Measurements from ENCODE around the gene LRRC27. TPM values are rescaled to one million over a fixed set of nuclear protein-coding genes. Genes with fewer than 3 reads are reported as not detected.

The LRRC27 gene
- total RNA-seq, 2 experiments from 2014 or later: 13.0 to 17.3 TPM

DNA sequence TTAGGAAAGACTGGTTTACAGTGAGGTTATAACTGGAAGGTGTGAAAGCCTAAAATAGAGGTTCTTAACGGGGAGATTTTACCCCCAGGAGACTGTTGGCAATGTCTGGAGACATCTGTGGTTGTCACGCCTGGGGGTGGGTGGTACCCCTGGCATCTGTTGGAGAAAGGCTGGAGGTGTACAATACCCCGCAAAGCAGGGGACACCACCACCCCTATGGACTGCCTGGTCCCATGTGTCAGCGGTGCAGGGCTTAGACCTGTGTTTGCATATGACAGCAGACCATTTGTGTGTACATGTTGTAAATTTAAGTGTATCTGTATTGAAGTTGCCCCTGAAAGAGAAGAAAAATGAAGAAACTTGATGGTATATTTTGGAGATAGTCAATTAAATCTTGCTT lies 9.8 kb downstream of the LRRC27 start:
- no peak overlapping the region for H3K4me3 ChIP-seq (ENCODE audit: low read depth, low read length, poor library complexity, severe bottlenecking)
- peaks cover 8% of the 10 kb centered on the region for H3K36me3 ChIP-seq (ENCODE audit: insufficient read depth, low read length)
- no peak for DNase-seq (ENCODE audit: low spot score)
- no peak overlapping the region for H2AFZ ChIP-seq (ENCODE audit: low read length)
- ChIA-PET POLR2A (no interaction called here), CTCF (ENCODE audit: unreplicated experiment) (no interaction called here)
- intact Hi-C loops (cut with micrococcal nuclease; ENCODE audit: unreplicated experiment): no loop called here
- peaks cover 26% of the 10 kb centered on the region for H3K4me1 ChIP-seq (ENCODE audit: insufficient read depth, low read length, poor library complexity, severe bottlenecking)
- peak overlapping the region; percentile 17; the same call in 1 of the 2 replicates for H3K4me2 ChIP-seq (ENCODE audit: low read length)
- H3K27ac ChIP-seq (ENCODE audit: low read depth, low read length, poor library complexity, severe bottlenecking): peak overlapping the region; percentile 42
- no peaks in the 10 kb centered on the region for H4K20me1 ChIP-seq (ENCODE audit: insufficient read depth, low read length)
- no peaks in the 10 kb centered on the region for H3K9me3 ChIP-seq (ENCODE audit: low read length)
- no peak for TF ChIP-seq EZH2phosphoT487 (IDR thresholded peaks at IDR 0.05; ENCODE audit: borderline replicate concordance, low read depth, low read length)
- TF ChIP-seq, protein P1, sequence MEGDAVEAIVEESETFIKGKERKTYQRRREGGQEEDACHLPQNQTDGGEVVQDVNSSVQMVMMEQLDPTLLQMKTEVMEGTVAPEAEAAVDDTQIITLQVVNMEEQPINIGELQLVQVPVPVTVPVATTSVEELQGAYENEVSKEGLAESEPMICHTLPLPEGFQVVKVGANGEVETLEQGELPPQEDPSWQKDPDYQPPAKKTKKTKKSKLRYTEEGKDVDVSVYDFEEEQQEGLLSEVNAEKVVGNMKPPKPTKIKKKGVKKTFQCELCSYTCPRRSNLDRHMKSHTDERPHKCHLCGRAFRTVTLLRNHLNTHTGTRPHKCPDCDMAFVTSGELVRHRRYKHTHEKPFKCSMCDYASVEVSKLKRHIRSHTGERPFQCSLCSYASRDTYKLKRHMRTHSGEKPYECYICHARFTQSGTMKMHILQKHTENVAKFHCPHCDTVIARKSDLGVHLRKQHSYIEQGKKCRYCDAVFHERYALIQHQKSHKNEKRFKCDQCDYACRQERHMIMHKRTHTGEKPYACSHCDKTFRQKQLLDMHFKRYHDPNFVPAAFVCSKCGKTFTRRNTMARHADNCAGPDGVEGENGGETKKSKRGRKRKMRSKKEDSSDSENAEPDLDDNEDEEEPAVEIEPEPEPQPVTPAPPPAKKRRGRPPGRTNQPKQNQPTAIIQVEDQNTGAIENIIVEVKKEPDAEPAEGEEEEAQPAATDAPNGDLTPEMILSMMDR (conservative IDR thresholded peaks at IDR 0.05; ENCODE audit: low read length): no peak
- no peaks in the 10 kb centered on the region for H3K79me2 ChIP-seq (ENCODE audit: insufficient read depth, low read depth, low read length)
- BruUV-seq (replicated peaks): no TSS peak
- H3K9me2 ChIP-seq (ENCODE audit: insufficient read depth, low read length): no peaks in the 10 kb centered on the region

DNA sequence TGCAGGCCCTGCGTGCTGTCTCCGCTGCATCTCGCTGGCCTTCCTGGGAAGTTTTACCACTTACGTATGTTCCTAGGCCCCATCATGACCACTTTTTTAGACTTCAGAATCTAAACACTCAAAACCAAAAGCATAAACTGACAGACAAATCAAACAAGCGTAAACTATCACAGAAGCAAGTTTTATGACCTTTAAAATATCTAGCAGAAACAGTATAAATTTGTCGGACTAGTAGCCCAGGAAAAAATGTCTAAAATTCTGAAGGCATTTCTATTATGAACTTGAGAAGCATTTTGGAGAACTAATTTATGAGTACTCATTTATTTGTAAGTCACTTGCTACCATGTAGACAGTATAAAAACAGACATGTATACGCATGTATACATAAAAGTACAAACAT lies 10.6 kb downstream of the LRRC27 start:
- Histone ChIP-seq H3K9me2 (ENCODE audit: insufficient read depth, low read length) (no peaks in the 10 kb centered on the region), H3K36me3 (ENCODE audit: insufficient read depth, low read length) (peaks cover 8% of the 10 kb centered on the region), H3K27ac (ENCODE audit: low read depth, low read length, poor library complexity, severe bottlenecking) (no peak overlapping the region), H3K79me2 (ENCODE audit: insufficient read depth, low read depth, low read length) (no peaks in the 10 kb centered on the region), H3K4me3 (ENCODE audit: low read depth, low read length, poor library complexity, severe bottlenecking) (no peak overlapping the region), H4K20me1 (ENCODE audit: insufficient read depth, low read length) (no peaks in the 10 kb centered on the region), H3K4me2 (ENCODE audit: low read length) (no peak overlapping the region), H3K4me1 (ENCODE audit: insufficient read depth, low read length, poor library complexity, severe bottlenecking) (peaks cover 23% of the 10 kb centered on the region), H3K9me3 (ENCODE audit: low read length) (no peaks in the 10 kb centered on the region), H2AFZ (ENCODE audit: low read length) (no peak overlapping the region)
- no TSS peak for BruUV-seq (replicated peaks)
- no peak for DNase-seq (ENCODE audit: low spot score)
- no peak for TF ChIP-seq EZH2phosphoT487 (IDR thresholded peaks at IDR 0.05; ENCODE audit: borderline replicate concordance, low read depth, low read length)
- TF ChIP-seq, protein P1 (conservative IDR thresholded peaks at IDR 0.05; ENCODE audit: low read length): no peak
- intact Hi-C loops (cut with micrococcal nuclease; ENCODE audit: unreplicated experiment): no loop called here
- ChIA-PET POLR2A (interaction anchor here (0.6 kb wide), 1 partner anchor 8 kb away, joined by 3 read pairs; no protein-coding TSS in a partner anchor), CTCF (ENCODE audit: unreplicated experiment) (no interaction called here)

DNA sequence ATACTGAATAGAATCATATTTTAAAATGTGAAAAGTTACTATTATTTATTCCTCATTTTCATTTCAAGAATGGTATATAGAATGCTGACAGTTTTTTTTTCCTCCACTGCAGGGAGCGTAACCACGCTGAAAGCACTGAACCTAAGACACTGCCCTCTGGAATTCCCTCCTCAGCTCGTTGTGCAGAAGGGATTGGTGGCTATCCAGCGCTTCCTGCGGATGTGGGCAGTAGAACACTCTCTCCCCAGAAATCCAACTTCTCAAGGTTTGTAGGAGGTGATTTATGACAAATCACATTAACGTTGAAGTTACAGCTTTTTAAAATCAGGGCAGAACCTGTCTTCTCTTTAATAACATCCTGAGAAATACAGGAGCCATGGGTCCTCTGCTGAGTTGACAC lies 12.4 kb downstream of the LRRC27 start:
- no peaks in the 10 kb centered on the region for H3K79me2 ChIP-seq (ENCODE audit: insufficient read depth, low read depth, low read length)
- H3K9me3 ChIP-seq (ENCODE audit: low read length): no peaks in the 10 kb centered on the region
- no peak overlapping the region for H3K4me2 ChIP-seq (ENCODE audit: low read length)
- no peak for TF ChIP-seq EZH2phosphoT487 (IDR thresholded peaks at IDR 0.05; ENCODE audit: borderline replicate concordance, low read depth, low read length)
- TF ChIP-seq, protein P1 (conservative IDR thresholded peaks at IDR 0.05; ENCODE audit: low read length): no peak
- no TSS peak for BruUV-seq (replicated peaks)
- intact Hi-C loops (cut with micrococcal nuclease; ENCODE audit: unreplicated experiment): no loop called here
- DNase-seq (ENCODE audit: low spot score): no peak
- no peak overlapping the region for H3K27ac ChIP-seq (ENCODE audit: low read depth, low read length, poor library complexity, severe bottlenecking)
- ChIA-PET CTCF (ENCODE audit: unreplicated experiment) (no interaction called here), POLR2A (no interaction called here)
- H3K36me3 ChIP-seq (ENCODE audit: insufficient read depth, low read length): peaks cover 8% of the 10 kb centered on the region
- no peaks in the 10 kb centered on the region for H3K9me2 ChIP-seq (ENCODE audit: insufficient read depth, low read length)
- H3K4me1 ChIP-seq (ENCODE audit: insufficient read depth, low read length, poor library complexity, severe bottlenecking): peaks cover 23% of the 10 kb centered on the region
- H3K4me3 ChIP-seq (ENCODE audit: low read depth, low read length, poor library complexity, severe bottlenecking): no peak overlapping the region
- H2AFZ ChIP-seq (ENCODE audit: low read length): no peak overlapping the region
- no peaks in the 10 kb centered on the region for H4K20me1 ChIP-seq (ENCODE audit: insufficient read depth, low read length)
